ENCODE results near the gene TEX13A. TPM values are rescaled to one million over a fixed set of nuclear protein-coding genes. Genes with fewer than 3 reads are reported as not detected.

Gene TEX13A
- total and polyA plus RNA-seq, 2 of the 8 experiments (the other 6 are each of a cell fraction or from before 2014, with no cell fraction given) = not detected

DNA sequence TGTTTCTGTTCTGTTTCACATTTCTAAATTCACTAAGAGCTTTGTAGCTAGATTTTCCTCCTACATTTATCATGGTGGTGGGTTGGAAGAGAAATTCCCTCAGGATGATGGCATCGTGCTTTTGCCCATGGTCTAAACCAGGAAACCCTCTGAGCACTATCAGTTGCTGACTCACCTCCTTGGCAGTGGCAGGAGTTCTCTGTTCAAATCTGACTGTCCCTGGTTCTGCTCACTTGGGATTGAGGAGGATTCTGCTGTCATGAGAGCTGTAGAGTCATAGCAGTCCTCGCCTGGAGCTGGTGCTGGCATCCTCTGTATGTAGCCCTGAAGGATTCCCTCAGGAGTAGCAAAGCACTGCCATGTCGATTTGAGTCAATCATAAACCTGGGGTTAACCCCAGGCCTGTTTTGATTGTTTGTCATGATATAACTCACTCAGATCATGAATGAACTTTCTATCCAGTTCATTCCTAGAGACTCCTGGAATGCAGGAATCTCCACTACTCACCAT lies 9.4 kb downstream of the TEX13A start (continued):
- TF ChIP-seq, protein P1, sequence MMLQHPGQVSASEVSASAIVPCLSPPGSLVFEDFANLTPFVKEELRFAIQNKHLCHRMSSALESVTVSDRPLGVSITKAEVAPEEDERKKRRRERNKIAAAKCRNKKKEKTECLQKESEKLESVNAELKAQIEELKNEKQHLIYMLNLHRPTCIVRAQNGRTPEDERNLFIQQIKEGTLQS (IDR thresholded peaks at IDR 0.05; ENCODE audit: insufficient read depth, low read depth, low read length) = no peak
- TF ChIP-seq HDAC6 (IDR thresholded peaks at IDR 0.05; ENCODE audit: low read depth, low read length) (no peak), EGR1 (IDR thresholded peaks at IDR 0.05; ENCODE audit: borderline replicate concordance, low read depth, low read length) (no peak), BRCA1 (IDR thresholded peaks at IDR 0.05; ENCODE audit: low read depth, low read length) (no peak)

All from H1 (cell line).